ENCODE results near the gene MAG. TPM values are rescaled to one million over a fixed set of nuclear protein-coding genes. Genes with fewer than 3 reads are reported as not detected.

Gene MAG
- total and polyA plus RNA-seq, 2 of the 13 experiments (the other 11 are each of a cell fraction or from before 2014, with no cell fraction given), result 0.20 to 1.3 TPM

GRCh38 chr19:35248310-35249145 is 43.4 kb upstream of the MAG start, which contains the start of gene LSR (continued):
- TF ChIP-seq ZBTB49 (CRISPR knock-in tag; IDR thresholded peaks at IDR 0.05; ENCODE audit: borderline replicate concordance) (peak; percentile 44; the same call in 1 of the 2 replicates), PHF5A (CRISPR knock-in tag; IDR thresholded peaks at IDR 0.05; ENCODE audit: low read depth, unreplicated experiment) (no peak), TEAD3 (CRISPR knock-in tag; optimal IDR thresholded peaks at IDR 0.05; ENCODE audit: borderline replicate concordance) (peak; percentile 61), KLF12 (CRISPR knock-in tag; IDR thresholded peaks at IDR 0.05; ENCODE audit: borderline replicate concordance) (peak; percentile 57), CREB1 (IDR thresholded peaks at IDR 0.05) (no peak), CREB1 (CRISPR knock-in tag; IDR thresholded peaks at IDR 0.05) (no peak; the same call in 1 of the 2 replicates), ZNF44 (CRISPR knock-in tag; IDR thresholded peaks at IDR 0.05) (0 out of 2 replicates have a peak, but pooled peaks have one; percentile 55), ZNF230 (CRISPR knock-in tag; IDR thresholded peaks at IDR 0.05) (peak; percentile 77; the same call in 1 of the 2 replicates), ARNT2 (CRISPR knock-in tag; IDR thresholded peaks at IDR 0.05; ENCODE audit: low read depth) (peak; percentile 91; the same call in 1 of the 2 replicates), ZSCAN22 (CRISPR knock-in tag; IDR thresholded peaks at IDR 0.05) (no peak; the same call in 1 of the 2 replicates), SRY (CRISPR knock-in tag; IDR thresholded peaks at IDR 0.05) (peak; percentile 83), ZNF724P (CRISPR knock-in tag; IDR thresholded peaks at IDR 0.05; ENCODE audit: borderline replicate concordance) (no peak; the same call in 1 of the 2 replicates), ZNF839 (CRISPR knock-in tag; IDR thresholded peaks at IDR 0.05; ENCODE audit: borderline replicate concordance) (peak; percentile 68), TAF15 (IDR thresholded peaks at IDR 0.05; ENCODE audit: low read depth, low read length, poor library complexity, severe bottlenecking) (peak; percentile 93), FOSL2 (CRISPR knock-in tag; IDR thresholded peaks at IDR 0.05) (no peak; the same call in 1 of the 2 replicates), ARNT (IDR thresholded peaks at IDR 0.05) (no peak), CHCHD3 (CRISPR knock-in tag; IDR thresholded peaks at IDR 0.05) (peak; percentile 75)
- TF ChIP-seq, protein P1, sequence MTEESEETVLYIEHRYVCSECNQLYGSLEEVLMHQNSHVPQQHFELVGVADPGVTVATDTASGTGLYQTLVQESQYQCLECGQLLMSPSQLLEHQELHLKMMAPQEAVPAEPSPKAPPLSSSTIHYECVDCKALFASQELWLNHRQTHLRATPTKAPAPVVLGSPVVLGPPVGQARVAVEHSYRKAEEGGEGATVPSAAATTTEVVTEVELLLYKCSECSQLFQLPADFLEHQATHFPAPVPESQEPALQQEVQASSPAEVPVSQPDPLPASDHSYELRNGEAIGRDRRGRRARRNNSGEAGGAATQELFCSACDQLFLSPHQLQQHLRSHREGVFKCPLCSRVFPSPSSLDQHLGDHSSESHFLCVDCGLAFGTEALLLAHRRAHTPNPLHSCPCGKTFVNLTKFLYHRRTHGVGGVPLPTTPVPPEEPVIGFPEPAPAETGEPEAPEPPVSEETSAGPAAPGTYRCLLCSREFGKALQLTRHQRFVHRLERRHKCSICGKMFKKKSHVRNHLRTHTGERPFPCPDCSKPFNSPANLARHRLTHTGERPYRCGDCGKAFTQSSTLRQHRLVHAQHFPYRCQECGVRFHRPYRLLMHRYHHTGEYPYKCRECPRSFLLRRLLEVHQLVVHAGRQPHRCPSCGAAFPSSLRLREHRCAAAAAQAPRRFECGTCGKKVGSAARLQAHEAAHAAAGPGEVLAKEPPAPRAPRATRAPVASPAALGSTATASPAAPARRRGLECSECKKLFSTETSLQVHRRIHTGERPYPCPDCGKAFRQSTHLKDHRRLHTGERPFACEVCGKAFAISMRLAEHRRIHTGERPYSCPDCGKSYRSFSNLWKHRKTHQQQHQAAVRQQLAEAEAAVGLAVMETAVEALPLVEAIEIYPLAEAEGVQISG (CRISPR knock-in tag; IDR thresholded peaks at IDR 0.05), result peak; percentile 78
- TF ChIP-seq, protein P2, sequence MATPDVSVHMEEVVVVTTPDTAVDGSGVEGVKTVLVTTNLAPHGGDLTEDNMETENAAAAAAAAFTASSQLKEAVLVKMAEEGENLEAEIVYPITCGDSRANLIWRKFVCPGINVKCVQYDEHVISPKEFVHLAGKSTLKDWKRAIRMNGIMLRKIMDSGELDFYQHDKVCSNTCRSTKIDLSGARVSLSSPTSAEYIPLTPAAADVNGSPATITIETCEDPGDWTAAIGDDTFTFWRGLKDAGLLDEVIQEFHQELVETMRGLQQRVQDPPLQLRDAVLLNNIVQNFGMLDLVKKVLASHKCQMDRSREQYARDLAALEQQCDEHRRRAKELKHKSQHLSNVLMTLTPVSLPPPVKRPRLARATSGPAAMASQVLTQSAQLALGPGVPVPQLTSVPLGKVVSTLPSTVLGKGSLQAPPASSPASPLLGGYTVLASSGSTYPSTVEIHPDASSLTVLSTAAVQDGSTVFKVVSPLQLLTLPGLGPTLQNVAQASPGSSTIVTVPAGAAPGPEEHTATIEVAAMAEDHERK (CRISPR knock-in tag; IDR thresholded peaks at IDR 0.05; ENCODE audit: low read depth), result no peak
